ENCODE results near the gene KREMEN2. TPM values are rescaled to one million over a fixed set of nuclear protein-coding genes. Genes with fewer than 3 reads are reported as not detected.

KREMEN2 gene, protein sequence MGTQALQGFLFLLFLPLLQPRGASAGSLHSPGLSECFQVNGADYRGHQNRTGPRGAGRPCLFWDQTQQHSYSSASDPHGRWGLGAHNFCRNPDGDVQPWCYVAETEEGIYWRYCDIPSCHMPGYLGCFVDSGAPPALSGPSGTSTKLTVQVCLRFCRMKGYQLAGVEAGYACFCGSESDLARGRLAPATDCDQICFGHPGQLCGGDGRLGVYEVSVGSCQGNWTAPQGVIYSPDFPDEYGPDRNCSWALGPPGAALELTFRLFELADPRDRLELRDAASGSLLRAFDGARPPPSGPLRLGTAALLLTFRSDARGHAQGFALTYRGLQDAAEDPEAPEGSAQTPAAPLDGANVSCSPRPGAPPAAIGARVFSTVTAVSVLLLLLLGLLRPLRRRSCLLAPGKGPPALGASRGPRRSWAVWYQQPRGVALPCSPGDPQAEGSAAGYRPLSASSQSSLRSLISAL
- total RNA-seq, result under 0.01 TPM in 1 of 2 replicates, not detected in the other

DNA sequence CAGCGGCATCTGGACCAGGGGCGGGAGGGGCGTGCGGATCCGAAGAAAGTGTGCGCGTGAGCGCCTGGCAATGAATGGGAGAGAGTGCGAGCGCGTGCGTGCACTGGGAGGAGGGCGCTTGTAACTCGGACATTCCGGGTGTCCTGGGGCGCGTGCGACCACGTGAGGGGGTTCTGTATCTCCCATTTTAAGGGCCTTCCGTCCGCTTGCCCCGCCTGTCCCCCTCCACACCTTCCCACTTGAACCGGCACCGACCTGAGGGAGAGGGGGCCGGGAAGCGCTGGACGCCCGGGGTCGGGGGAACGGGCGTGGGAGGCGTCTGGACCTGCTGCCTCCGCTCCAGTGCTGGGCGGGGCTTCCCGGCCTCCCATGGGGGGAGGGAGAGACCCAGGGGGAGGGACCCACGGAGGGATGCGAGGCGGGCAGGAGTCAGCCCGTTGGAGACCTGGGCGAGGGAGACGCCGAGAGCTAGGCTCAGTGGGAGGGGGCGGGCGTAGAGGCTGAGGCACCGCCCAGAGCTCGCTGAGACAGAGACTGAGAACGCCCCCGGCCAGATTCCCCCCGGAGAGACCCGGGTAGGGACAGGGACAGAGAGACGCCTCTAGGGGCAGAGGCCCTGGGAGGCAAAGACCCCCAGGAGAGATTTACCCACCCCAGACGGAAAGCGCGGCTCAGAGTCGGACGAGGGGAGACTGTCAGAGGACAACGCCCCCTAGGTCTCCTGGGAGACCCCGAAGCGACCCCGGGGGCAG is at the start of gene KREMEN2:
TSS of gene KREMEN2 (plus strand) at position 553 of the 752 bp plus-strand sequence. CDS start 246 bp downstream, outside the sequence.

DNA sequence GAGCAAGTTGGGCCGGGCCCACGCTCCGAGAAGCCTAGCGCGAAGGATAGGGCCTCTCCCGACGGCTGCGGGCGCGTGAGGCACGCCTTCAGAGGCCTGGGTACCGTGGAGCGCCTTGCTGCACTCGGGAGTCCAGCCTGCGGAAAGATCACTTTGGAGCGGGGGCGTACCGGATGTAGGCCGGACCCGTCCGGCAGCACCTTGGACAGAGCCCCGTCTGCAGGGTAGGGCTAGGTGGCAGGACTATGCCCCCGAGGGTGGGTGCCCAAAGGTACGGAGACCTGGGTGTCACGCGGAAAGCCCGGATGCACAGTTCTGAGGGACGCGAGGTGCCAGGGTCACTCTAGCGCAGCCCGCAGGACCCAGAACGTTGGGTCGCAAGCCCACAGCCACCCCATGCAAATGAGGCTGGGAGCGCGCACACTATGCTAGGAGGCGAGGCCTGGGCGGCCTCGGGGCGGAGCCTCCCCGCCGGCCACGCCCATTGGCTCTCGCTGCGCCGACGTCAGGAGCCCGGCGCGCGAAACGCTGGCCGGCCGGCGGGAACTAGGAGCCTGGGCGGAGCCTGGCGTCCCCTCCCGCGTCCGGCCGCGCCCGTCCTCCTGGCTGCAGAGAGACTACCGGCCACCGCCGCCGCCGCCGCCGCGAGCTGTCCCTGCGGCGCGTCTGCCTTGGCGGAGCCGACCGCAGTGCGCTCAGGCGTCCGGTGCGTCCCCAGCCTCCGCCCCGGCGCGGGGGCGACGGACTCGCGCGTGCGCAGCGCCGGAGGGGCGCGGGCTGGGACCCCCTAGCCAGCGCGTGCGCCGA is 4.9 kb downstream of the KREMEN2 start, which contains the start of gene PAQR4:
TSS of gene PAQR4 (plus strand) at position 611 of the 807 bp plus-strand sequence. CDS start 327 bp downstream, outside the sequence.

DNA sequence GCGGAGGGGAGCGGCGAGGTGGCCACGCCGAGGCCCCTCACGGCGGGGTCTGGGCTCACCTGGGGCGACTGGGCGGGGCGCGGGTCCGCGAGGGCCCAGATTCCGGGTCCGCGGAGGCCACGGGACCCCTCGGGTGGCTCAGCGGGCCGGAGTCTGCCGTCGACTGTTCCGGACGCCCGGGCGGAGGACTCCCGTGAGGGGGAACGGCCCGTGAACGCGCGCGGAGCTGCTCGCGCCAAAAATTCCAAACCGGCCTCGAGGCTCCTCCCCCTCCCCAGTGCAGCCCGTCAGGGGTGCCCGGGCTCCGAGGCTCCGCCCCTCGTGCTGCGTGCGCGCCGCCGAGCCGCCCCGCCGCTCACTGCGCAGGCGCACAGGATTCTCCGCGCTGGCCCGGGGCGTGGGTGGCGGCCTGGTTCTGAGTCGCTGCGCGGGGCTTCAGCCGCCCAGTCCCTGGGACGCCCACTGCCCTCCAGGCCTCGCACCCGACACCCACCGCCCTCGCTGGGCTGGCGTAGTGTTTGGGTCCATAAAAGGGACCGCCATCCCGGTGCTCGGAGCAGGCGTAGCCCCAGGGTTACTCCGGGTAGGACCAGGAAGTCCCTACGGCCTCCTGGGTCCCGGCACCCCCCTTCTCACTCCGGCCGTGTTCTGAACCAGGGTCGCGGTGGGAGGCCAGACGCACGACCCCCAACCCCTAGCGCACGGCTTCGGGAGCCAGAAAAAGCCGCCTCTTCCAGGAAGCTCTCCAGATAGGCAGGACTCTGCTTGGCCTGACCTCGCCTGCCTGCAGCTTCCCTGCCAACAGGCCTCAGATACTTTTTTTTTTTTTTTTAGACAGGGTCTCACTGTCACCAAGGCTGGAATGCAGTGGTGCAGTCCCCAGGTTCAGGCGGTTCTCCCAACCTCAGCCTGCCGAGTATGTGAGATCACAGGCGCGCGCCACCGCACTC is 16.4 kb downstream of the KREMEN2 start, which contains the start of gene PKMYT1:
TSS of gene PKMYT1 (minus strand) at position 220 of the 950 bp plus-strand sequence. CDS start 789 bp downstream, outside the sequence.

DNA sequence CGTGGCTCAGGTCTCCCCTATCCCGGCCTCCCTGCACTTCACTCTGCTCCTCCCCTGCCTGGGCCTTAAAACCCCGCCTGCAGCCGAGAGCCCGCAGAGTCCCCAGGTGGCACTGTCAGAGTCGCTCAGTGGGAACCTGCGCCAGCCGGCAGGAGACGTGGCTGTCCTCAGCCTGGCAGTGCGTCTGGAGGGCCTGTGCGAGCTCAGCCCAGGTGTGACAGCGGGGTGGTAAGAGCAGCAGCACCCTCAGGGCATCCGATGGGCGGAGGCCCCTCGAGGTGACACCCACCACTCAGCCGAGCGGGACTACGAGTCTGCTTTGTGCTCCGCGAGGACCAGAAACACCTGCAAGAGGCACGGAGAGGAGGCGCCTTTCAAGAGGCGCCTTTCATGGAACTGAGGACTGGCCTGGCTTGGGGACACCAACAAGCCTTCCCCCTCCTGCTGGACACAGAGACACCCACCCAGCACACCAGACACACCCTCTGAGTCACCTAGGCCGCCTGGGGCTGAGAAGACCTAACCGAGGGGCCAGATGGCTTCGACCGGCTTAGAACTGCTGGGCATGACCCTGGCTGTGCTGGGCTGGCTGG is 48.8 kb downstream of the KREMEN2 start, which contains the start of gene CLDN9:
TSS of gene CLDN9 (plus strand) at position 96 of the 593 bp plus-strand sequence. CDS start at position 536, 440 bp downstream.

Other genes with a start within 250 kb of the KREMEN2 start
- gene PRSS27, start 244.1 kb upstream of the KREMEN2 start, total RNA-seq, result 0.69 and 1.1 TPM in 2 replicates
- gene SRRM2, start 211.6 kb upstream of the KREMEN2 start, total RNA-seq, result 41.0 and 43.3 TPM in 2 replicates
- gene ELOB, start 187.0 kb upstream of the KREMEN2 start, total RNA-seq, result 762 and 829 TPM in 2 replicates
- not detected in 2 replicates for gene PRSS33, start 176.7 kb upstream of the KREMEN2 start, total RNA-seq
- gene PRSS41, start 165.8 kb upstream of the KREMEN2 start, total RNA-seq, result not detected in 2 replicates
- gene PRSS21, start 147.0 kb upstream of the KREMEN2 start, total RNA-seq, result 1.6 TPM in 1 of 2 replicates, not detected in the other
- gene ZG16B, start 134.0 kb upstream of the KREMEN2 start, total RNA-seq, result 0.16 TPM in 1 of 2 replicates, not detected in the other
- gene PRSS22, start 106.1 kb upstream of the KREMEN2 start, total RNA-seq, result not detected in 2 replicates
- 47.5 and 62.6 TPM in 2 replicates for gene FLYWCH2, start 81.1 kb upstream of the KREMEN2 start, total RNA-seq
- 38.0 and 47.9 TPM in 2 replicates for gene FLYWCH1, start 52.3 kb upstream of the KREMEN2 start, total RNA-seq
- gene PAQR4, start 5.1 kb downstream of the KREMEN2 start, total RNA-seq, result 0.79 and 1.1 TPM in 2 replicates
- gene PKMYT1, start 16.2 kb downstream of the KREMEN2 start, total RNA-seq, result 1.1 TPM in 1 of 2 replicates, not detected in the other
- gene CLDN9, start 48.6 kb downstream of the KREMEN2 start, total RNA-seq, result under 0.01 TPM in 1 of 2 replicates, not detected in the other
- 0.09 and 0.16 TPM in 2 replicates for gene CLDN6, start 53.9 kb downstream of the KREMEN2 start, total RNA-seq
- 49.5 and 111 TPM in 2 replicates for gene TNFRSF12A, start 56.1 kb downstream of the KREMEN2 start, total RNA-seq
- 16.8 and 30.7 TPM in 2 replicates for gene HCFC1R1, start 59.7 kb downstream of the KREMEN2 start, total RNA-seq
- gene THOC6, start 59.8 kb downstream of the KREMEN2 start, total RNA-seq, result 17.8 and 20.2 TPM in 2 replicates
- 0.17 and 0.32 TPM in 2 replicates for gene BICDL2, start 72.7 kb downstream of the KREMEN2 start, total RNA-seq
- gene MMP25, start 82.3 kb downstream of the KREMEN2 start, total RNA-seq, result under 0.01 TPM in 1 of 2 replicates, not detected in the other
- gene IL32, start 101.4 kb downstream of the KREMEN2 start, total RNA-seq, result 2.7 and 5.2 TPM in 2 replicates
- gene ZSCAN10, start 135.0 kb downstream of the KREMEN2 start, total RNA-seq, result not detected in 2 replicates
- gene ZNF205, start 148.3 kb downstream of the KREMEN2 start, total RNA-seq, result 12.1 and 14.3 TPM in 2 replicates
- gene ZNF213, start 170.8 kb downstream of the KREMEN2 start, total RNA-seq, result 3.2 and 5.0 TPM in 2 replicates
- not detected in 2 replicates for gene OR1F1, start 223.9 kb downstream of the KREMEN2 start, total RNA-seq

Measured in bronchial smooth muscle cell (primary cell).